ENCODE measurements around the gene RELN. TPM values are rescaled to one million over a fixed set of nuclear protein-coding genes. Genes with fewer than 3 reads are reported as not detected.

Gene RELN
- total RNA-seq, 1 donor from 2014 or later = 5.7 TPM

GRCh38 chr7:103995554-103995953 lies 6.1 kb upstream of the RELN start:
- no peak for TF ChIP-seq CTCF (IDR thresholded peaks at IDR 0.05; ENCODE audit: partially characterized antibody, unreplicated experiment)
- H3K36me3 Mint-ChIP-seq (ENCODE audit: unreplicated experiment) = no peaks in the 10 kb centered on the region
- DNase-seq = no peak
- no peaks in the 10 kb centered on the region for H3K9me3 Mint-ChIP-seq (ENCODE audit: unreplicated experiment)
- H3K27ac Mint-ChIP-seq (ENCODE audit: unreplicated experiment) = no peak overlapping the region
- H3K4me1 Mint-ChIP-seq (ENCODE audit: low read depth, unreplicated experiment) = peaks cover under 1% of the 10 kb centered on the region
- no peak overlapping the region for H3K4me3 Mint-ChIP-seq (ENCODE audit: unreplicated experiment)
- H3K27me3 Mint-ChIP-seq (ENCODE audit: unreplicated experiment) = peaks cover under 1% of the 10 kb centered on the region

- Mint-ChIP-seq H3K27ac (ENCODE audit: unreplicated experiment) (no peak overlapping the region), H3K4me3 (ENCODE audit: unreplicated experiment) (no peak overlapping the region), H3K36me3 (ENCODE audit: unreplicated experiment) (no peaks in the 10 kb centered on the region), H3K4me1 (ENCODE audit: low read depth, unreplicated experiment) (peaks cover 4% of the 10 kb centered on the region), H3K9me3 (ENCODE audit: unreplicated experiment) (peaks cover 3% of the 10 kb centered on the region), H3K27me3 (ENCODE audit: unreplicated experiment) (peaks cover 8% of the 10 kb centered on the region)
- TF ChIP-seq CTCF (IDR thresholded peaks at IDR 0.05; ENCODE audit: partially characterized antibody, unreplicated experiment) = no peak
- DNase-seq = no peak
These were observed 4.1 kb upstream of the RELN start for GRCh38 chr7:103993551-103993950.

GRCh38 chr7:103991406-103991805 lies 1.9 kb upstream of the RELN start:
- H3K27me3 Mint-ChIP-seq (ENCODE audit: unreplicated experiment) = peaks cover 14% of the 10 kb centered on the region

GRCh38 chr7:103990991-103991390 lies 1.5 kb upstream of the RELN start:
- peaks cover 14% of the 10 kb centered on the region for H3K27me3 Mint-ChIP-seq (ENCODE audit: unreplicated experiment)

More at GRCh38 chr7:103991406-103991805, 1.9 kb upstream of the RELN start:
- no peak overlapping the region for H3K27ac Mint-ChIP-seq (ENCODE audit: unreplicated experiment)
- H3K4me3 Mint-ChIP-seq (ENCODE audit: unreplicated experiment) = no peak overlapping the region
- DNase-seq = no peak
- peaks cover 4% of the 10 kb centered on the region for H3K4me1 Mint-ChIP-seq (ENCODE audit: low read depth, unreplicated experiment)
- peaks cover 6% of the 10 kb centered on the region for H3K9me3 Mint-ChIP-seq (ENCODE audit: unreplicated experiment)
- TF ChIP-seq CTCF (IDR thresholded peaks at IDR 0.05; ENCODE audit: partially characterized antibody, unreplicated experiment) = no peak
- no peaks in the 10 kb centered on the region for H3K36me3 Mint-ChIP-seq (ENCODE audit: unreplicated experiment)

More at GRCh38 chr7:103990991-103991390, 1.5 kb upstream of the RELN start:
- H3K4me3 Mint-ChIP-seq (ENCODE audit: unreplicated experiment) = peak overlapping the region; percentile 94
- no peak for TF ChIP-seq CTCF (IDR thresholded peaks at IDR 0.05; ENCODE audit: partially characterized antibody, unreplicated experiment)
- no peak overlapping the region for H3K27ac Mint-ChIP-seq (ENCODE audit: unreplicated experiment)
- peaks cover 6% of the 10 kb centered on the region for H3K9me3 Mint-ChIP-seq (ENCODE audit: unreplicated experiment)
- no peak for DNase-seq
- H3K36me3 Mint-ChIP-seq (ENCODE audit: unreplicated experiment) = no peaks in the 10 kb centered on the region
- peaks cover 4% of the 10 kb centered on the region for H3K4me1 Mint-ChIP-seq (ENCODE audit: low read depth, unreplicated experiment)

Measured in glutamatergic neuron (in vitro differentiated cells).